Peyer's patch (tissue), 4 donors: ENCODE results near the gene KIF21B. TPM values are rescaled to one million over a fixed set of nuclear protein-coding genes. Genes with fewer than 3 reads are reported as not detected.

Experiments
- DNase-seq, 3 donors: peaks; one replicate each; pipeline ENCODE4 v3.0.0-alpha.2; 2017 to 2019
- H3K27ac ChIP-seq, 4 donors: fragments of 200-600 bp; sonication (generic); one replicate each; pipeline ENCODE4 v1.5.1; 2016 to 2019
- H3K27me3 ChIP-seq, 2 donors: fragments of 200-600 bp; sonication (generic); one replicate each; pipeline ENCODE4 v1.5.1; 2019
- H3K36me3 ChIP-seq, 3 donors: fragments of 200-600 bp; sonication (generic); one replicate each; pipeline ENCODE4 v1.5.1; 2016 to 2019
- H3K4me1 ChIP-seq, 4 donors: fragments of 200-600 bp; sonication (generic); one replicate each; pipeline ENCODE4 v1.5.1; 2016 to 2019
- H3K4me3 ChIP-seq, 4 donors: fragments of 200-600 bp; sonication (generic); 1 replicate in 3 of 4; 2 replicates in 1 of 4; pipeline ENCODE4 v1.5.1; 2016 to 2019; ENCODE audit warnings: mild to moderate bottlenecking in 1 of 4
- H3K9me3 ChIP-seq, 4 donors: fragments of 200-600 bp; sonication (generic); one replicate each; pipeline ENCODE4 v1.5.1; 2016 to 2019; ENCODE audit warnings: mild to moderate bottlenecking in 1 of 4
- CTCF ChIP-seq, 6 experiments: fragments of 450-650 bp in 4 of 6; fragments of 200-600 bp in 2 of 6; sonication (generic) in 1 of 6; IDR thresholded peaks; one replicate each; pipeline ENCODE4 v1.5.1; 2017 to 2019; ENCODE audit warnings: antibody characterized with exemption in 6 of 6, mild to moderate bottlenecking in 3 of 6, moderate library complexity in 1 of 6
- POLR2A ChIP-seq, 2 donors: fragments of 450-650 bp; IDR thresholded peaks; one replicate each; pipeline ENCODE4 v1.5.1; 2017; ENCODE audit warnings: antibody characterized with exemption in 2 of 2, mild to moderate bottlenecking in 2 of 2, moderate library complexity in 2 of 2
- total RNA-seq, 4 donors: library from RNA; depleted of rRNA; stranded (reverse); fragments of >200 nt; gene quantifications; one replicate each; pipeline ENCODE4 v1.1.0, GENCODE V29; 2016

The KIF21B gene
- total RNA-seq, 4 donors from 2014 or later = 6.7 to 19.0 (median 13.3) TPM

DNA sequence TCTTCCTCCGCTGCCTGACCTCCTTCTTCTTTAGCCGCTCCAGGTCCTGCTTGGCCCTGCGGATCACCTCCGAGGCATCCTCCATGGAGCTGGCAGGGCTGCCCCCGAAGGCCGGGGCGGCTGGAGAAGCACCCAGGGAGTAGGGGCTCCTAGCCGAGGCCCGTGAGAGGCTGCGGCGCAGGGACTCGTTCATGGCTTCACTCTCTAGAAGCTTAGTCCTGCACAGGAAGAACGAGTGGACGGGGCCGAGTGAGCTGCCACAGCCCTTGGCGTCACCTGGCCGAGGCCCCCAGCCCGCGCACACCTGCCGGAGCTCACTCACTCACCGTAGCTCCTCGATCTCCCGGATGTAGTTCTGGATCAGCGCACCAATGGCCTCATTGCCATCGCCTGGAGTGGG, 23.1 kb downstream of the KIF21B start:
- Histone ChIP-seq H3K27ac (no peak overlapping the region), H3K4me3 (no peak overlapping the region), H3K9me3 (no peaks in the 10 kb centered on the region), H3K36me3 (no peaks in the 10 kb centered on the region), H3K4me1 (peaks cover 0 to 4% (median 0%) of the 10 kb centered on the region in 4 donors), H3K27me3 (no peaks in the 10 kb centered on the region)
- no peak for DNase-seq
- TF ChIP-seq CTCF (IDR thresholded peaks at IDR 0.05) (no peak), POLR2A (IDR thresholded peaks at IDR 0.05) (no peak)

DNA sequence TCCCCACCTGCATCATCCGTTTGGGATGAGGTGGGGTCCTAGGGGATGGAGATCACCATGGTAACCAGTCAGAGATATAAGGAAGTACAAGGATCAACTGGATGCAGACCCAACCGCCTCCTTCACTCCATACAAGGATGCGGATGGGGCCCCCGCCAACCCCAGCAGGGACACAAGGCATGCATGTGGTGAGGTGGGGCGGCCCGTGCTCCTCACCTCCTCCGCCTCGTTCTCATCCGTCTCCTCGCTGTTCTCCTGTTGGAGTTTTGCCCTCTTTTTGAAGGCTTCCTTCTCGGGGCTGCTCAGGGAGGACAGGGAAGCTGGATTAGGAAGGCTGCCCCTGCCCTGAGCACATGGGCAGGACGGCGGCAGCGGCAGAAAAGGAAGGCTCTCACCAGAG, 23.8 kb downstream of the KIF21B start:
- peaks cover 0 to 4% (median 0%) of the 10 kb centered on the region in 4 donors for H3K4me1 ChIP-seq
- TF ChIP-seq CTCF (IDR thresholded peaks at IDR 0.05) = no peak
- TF ChIP-seq POLR2A (IDR thresholded peaks at IDR 0.05) = no peak
- H3K4me3 ChIP-seq = no peak overlapping the region
- no peaks in the 10 kb centered on the region for H3K36me3 ChIP-seq
- no peak for DNase-seq
- H3K27ac ChIP-seq = no peak overlapping the region
- H3K27me3 ChIP-seq = no peaks in the 10 kb centered on the region
- no peaks in the 10 kb centered on the region for H3K9me3 ChIP-seq

- no peaks in the 10 kb centered on the region for H3K27me3 ChIP-seq
- no peaks in the 10 kb centered on the region for H3K36me3 ChIP-seq
- peaks cover 0 to 4% (median 0%) of the 10 kb centered on the region in 4 donors for H3K4me1 ChIP-seq
- TF ChIP-seq CTCF (IDR thresholded peaks at IDR 0.05) (no peak), POLR2A (IDR thresholded peaks at IDR 0.05) (no peak)
- H3K9me3 ChIP-seq = no peaks in the 10 kb centered on the region
- H3K4me3 ChIP-seq = no peak overlapping the region
- no peak overlapping the region for H3K27ac ChIP-seq
- DNase-seq = no peak
These were observed 25.2 kb downstream of the KIF21B start for GRCh38 chr1:200998323-200998722.

DNA sequence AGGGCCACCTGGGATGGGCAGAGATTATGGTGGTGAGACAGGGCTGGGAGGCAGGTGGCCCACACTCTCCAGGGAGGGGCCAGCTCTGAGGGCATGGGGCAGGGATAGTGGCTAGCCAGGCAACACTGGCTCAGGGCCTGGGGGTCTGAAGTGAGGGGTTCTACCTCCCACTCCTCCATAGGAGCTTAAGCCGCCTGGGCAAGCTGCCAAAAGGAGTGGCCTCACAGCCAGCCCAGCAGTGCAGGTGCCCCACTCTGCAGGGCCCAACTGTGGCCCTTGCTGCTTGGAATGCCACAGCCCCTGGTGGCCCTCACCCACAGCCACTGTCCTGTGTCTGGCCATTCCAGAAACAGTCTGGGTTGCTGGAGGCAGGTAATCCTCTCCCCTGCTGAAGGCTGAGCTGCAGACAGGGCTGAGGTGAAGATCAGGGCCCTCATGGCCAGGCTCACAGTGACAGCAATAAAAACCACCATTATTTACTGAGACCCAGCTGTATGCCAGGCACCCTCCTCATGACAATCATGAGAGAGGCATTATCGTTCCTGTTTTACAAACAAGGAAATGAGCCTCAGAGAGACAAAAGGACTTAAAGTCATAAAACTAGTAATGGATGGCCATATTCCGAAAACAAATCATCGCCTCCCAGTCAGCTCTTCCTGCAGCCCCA, 31.0 kb downstream of the KIF21B start:
- no peaks in the 10 kb centered on the region for H3K9me3 ChIP-seq
- no peak overlapping the region for H3K4me3 ChIP-seq
- DNase-seq = no peak

GRCh38 chr1:200991097-200991614, 32.4 kb downstream of the KIF21B start:
- no peak for TF ChIP-seq POLR2A (IDR thresholded peaks at IDR 0.05)
- no peak for TF ChIP-seq CTCF (IDR thresholded peaks at IDR 0.05)
- Histone ChIP-seq H3K27ac (no peak overlapping the region), H3K36me3 (peaks cover 0 to 43% (median 0%) of the 10 kb centered on the region in 3 donors), H3K27me3 (no peaks in the 10 kb centered on the region), H3K4me1 (no peaks in the 10 kb centered on the region), H3K4me3 (no peak overlapping the region), H3K9me3 (no peaks in the 10 kb centered on the region)
- DNase-seq = no peak

More for the DNA sequence above, 31.0 kb downstream of the KIF21B start:
- no peaks in the 10 kb centered on the region for H3K4me1 ChIP-seq
- H3K27me3 ChIP-seq = no peaks in the 10 kb centered on the region
- no peak overlapping the region for H3K27ac ChIP-seq
- H3K36me3 ChIP-seq = peaks cover 0 to 31% (median 0%) of the 10 kb centered on the region in 3 donors
- no peak for TF ChIP-seq CTCF (IDR thresholded peaks at IDR 0.05)
- no peak for TF ChIP-seq POLR2A (IDR thresholded peaks at IDR 0.05)
